Stimulated activated CD4-positive, alpha-beta T cell treated with anti-CD3 and anti-CD28 coated beads, Interleukin-15, amount 100 ng/mL, for 48 hours (primary cell): Measurements from ENCODE around the gene XPO6.
"Not testable (repeated sequence)": the region's sequence is repeated elsewhere in the genome, so short reads cannot be mapped to it uniquely, and the experiment has no call there.

Experiments
- DNase-seq, 2 donors: peaks; one replicate each; pipeline ENCODE4 v3.0.0-alpha.2; 2020; ENCODE audit warnings: low read depth in 2 of 2

The XPO6 gene

DNA sequence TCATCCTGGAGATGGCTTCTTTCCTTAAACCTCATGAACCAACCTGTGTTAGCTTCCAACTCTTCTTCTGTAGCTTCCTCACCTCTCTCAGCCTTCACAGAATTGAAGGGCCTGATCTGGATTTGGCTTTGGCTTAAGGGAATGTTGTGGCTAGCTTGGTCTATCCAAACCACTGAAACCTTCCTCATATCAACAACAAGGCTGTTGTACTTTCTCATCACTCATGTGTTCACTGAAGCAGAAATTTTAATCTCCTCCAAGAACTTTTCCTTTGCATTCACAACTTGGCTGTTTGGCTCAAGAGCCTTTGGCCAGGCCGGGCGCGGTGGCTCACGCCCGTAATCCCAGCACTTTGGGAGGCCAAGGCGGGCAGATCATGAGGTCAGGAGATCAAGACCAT lies 95.9 kb downstream of the XPO6 start:
- not testable (repeated sequence) for DNase-seq

DNA sequence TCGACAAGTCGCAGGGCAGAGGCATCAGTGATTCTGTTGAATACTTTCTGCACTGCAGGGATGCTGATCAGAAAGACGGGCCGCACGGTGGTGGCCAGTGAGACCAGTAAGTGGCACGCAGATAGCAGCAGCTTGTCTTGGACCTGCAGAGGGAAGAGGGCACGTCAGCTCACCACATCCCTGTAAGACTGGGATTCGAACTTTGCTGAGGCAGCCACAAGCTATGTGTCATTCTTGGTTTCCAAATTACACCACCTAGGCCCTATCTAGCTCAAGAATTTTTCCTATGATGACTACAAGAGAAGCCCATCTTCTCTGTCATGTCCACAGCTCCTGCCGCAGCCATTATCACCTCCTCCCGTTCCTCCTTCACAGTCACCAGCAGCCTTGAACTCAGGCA lies 98.9 kb downstream of the XPO6 start:
- peak; percentile 16 to 23 for DNase-seq

DNA sequence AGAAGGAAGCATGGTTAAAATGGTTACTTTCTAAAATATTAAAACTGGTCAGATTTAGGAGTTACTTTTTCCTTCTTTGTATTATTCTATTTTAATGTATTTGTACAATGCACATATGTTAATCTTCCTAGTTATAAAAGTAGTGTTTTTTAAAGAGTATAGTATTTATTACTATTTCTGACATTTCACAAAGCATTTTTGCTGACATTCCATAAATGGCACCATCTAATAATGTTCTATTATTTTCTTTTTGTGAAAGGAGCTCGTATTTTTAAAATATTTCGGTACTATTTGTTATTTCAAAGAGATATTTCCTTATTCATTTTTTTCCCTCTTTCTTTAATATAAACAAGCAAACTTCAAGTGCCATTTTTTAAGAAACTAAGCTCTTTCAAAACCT lies 100.8 kb downstream of the XPO6 start:
- DNase-seq: no peak

DNA sequence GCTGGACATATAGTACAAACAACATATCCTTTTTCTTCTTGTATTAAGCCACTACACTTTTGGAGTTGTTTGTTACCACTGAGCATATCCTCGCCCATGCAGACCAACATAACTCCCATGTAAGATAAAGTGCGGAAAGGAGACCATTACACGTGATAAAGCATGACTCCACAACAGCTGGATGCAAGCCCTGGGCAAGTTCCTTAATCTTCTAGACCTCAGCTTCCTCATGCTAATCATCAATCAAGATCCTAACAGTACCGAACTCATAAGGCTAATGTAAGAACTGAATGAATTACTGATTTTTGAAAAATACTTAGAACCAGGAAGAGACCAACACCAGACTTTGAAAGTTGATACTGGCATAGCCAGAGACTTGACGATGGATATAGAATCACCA lies 101.3 kb downstream of the XPO6 start:
- no peak for DNase-seq

DNA sequence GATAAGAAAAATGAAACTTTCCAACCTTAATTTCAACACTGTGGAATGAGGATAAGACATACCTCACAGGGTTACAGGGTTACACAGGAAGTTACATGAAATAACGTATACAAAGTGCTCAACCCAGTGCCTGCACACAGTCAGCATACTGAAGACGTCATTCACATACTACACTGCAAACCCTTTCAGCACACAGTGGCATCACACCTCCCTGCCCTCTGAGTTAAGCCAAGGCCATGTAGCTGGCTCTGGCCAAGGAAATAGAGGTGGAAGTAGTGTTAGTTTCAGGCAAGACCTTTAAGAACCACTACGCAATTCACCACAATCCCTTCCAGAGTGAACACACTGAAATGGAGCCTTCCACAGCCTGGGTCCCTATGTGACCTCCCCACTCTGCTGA lies 101.7 kb downstream of the XPO6 start:
- no peak for DNase-seq

DNA sequence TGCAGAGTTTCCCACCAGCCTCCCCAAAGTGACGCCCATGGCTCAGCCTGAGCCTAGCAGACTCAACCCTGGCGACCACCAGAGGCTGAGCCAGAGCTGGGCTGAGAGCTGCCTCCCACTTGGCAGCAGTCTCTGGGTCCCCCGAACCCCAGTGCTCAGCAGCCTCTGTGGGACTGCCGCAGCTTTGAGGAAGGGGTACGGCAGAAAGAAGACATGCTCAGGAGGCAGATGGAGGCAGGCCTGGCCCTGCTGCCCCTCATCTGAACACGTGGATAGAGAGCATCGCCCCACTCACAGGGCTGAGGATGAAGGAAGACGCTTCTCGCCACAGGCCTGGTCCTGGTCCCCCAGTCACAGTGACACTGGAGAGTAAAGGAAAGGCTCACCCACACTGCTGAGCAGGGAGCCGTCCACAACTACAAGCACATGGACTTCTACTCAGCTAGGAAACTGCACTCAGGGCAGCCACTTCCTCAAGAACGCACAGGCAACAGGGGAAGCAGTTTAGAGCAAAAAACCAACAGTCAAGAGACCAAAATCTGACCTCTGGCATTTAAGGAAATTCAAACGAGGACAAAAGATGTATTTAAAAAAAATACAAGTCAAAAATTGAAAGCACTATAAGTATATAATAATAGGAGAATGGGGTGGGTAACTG lies 103.0 kb downstream of the XPO6 start:
- no peak for DNase-seq

DNA sequence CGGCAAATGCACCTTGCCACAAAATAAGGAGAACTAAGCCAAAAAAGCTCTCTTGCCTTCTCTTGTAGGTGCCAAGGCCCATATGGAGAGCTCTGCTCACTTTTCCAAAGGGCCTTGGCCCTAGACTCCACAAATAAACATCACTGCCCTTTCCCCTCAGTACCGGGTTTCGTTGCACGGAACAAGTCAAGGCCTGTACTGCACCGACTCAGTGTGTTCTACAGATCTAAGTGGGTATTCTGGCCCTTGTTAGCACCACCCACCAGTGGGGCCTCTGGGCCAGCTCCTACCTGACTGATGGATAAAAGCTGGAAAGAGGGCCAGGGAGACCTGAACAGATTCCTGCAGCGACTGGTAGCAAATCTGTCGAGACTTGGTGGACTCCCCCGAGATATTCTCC lies 104.5 kb downstream of the XPO6 start:
- no peak for DNase-seq

DNA sequence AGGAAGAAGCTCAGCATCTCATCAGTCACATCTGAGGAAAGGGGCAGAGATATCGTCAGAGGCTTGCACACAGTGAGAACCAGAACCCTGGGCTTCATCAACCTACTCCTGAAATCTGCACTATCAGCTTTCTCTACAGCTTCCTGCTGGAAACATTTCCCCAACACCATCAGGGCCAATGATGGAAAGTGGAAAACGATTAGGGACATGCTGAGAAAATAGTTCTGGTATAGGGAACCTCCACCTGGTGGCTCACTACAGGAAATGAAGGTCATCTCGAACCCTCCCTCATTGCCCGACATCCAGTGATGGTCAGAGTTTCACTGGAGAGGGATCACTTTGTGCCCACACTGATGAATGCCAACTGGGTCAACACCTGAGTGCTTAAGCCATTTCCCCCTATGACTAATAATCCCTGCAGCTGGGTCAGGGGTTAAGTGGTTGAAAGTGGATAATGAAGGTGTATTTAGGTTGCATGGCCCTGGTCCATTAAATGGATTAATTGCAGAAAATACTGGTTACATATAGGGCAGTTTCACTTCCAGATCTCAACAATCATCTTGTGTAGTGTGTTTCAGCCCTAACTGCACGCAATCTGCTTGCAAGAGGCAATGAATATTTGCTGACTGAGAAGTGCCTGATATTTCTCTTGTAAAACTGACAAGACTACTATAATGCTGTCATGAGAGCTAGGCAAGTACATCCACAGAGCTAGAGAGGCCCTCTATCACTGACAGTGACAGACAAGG lies 105.1 kb downstream of the XPO6 start:
- DNase-seq: no peak

DNA sequence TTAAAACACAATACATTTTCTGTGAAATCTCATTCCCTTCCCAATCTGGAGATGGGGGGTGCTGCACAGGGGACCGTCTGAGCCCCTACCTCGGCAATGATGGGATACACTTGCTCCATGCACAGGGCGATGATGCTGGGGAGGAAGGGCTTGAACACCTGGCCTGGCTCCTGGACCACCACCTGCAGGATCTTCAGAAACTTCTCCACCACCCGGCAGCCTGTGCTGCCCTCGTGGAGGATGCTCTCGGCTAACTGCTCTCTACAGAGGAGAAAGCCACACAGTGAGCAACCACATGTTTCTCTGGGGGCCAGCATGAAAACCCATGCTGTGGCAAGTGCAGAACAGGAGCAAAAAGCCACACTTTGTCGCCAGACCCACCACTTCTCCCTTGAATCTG lies 105.8 kb downstream of the XPO6 start:
- no peak for DNase-seq

DNA sequence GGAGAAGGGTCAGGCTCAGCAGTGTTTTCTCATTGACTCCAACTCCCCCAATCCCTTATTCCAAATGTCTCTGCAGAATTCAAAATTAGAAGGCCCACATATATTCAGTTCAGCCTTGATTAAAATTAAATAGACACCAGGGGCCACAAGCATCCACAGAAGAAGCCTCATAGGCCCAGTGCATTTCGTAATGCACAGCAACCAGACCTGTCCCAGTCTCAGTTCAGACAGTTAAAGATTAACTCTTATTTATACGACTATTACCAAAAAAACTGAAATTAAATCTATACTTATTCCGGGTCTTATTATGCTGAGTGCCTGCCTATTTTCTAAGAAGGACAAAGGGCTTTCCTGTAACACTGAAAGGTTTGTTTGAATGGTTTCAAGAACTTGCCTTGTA lies 106.5 kb downstream of the XPO6 start:
- no peak for DNase-seq

DNA sequence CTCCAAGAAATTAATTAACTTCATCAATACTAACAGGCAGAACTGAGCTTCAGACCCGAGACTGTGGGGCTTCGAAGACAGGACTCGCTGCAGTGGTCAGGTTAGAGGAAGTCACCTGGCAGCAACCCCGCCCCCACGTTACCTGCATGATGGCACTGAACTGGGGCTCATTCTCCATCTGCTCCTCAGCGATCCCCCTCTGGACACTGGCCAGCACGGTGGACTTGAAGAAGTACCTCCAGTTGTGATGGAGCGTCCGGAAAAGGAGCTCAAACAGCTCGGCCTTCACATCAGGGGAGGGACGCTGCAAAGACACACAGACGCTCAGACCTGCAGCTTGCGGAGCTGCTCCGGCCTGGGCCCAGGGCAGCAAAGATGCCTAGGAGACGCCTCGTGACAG lies 107.4 kb downstream of the XPO6 start:
- DNase-seq: no peak

DNA sequence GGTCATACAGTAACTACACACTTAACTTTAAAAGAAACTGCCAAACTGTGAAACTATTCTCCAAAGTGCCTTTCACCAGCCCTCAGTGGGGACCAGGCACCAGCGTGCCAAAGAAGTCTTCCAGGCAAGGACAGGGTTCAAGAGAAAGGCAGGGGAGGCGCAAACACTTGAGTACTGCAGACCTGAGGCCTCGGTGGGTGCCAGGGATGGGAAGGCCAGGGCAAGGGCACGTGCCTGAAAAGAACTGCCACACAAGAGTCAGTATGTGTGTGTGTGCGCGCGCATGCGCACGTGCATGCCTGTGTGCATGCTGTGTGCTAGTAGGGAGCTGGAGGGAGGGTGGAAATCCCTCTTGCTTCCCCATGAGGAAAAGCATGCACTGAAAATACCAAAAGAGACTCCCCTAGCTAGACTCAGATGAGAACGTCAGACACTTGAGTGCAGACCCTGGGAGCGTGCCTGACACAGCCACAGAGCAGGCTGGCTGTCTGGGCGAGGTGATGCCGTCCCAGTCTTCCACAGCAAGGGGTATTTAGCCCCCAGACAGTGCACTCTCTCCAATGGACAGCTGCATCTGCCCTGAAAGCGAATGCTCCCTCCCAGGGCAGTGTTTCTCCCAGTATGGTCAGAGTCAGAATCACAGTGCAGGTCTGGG lies 108.1 kb downstream of the XPO6 start:
- no peak for DNase-seq

DNA sequence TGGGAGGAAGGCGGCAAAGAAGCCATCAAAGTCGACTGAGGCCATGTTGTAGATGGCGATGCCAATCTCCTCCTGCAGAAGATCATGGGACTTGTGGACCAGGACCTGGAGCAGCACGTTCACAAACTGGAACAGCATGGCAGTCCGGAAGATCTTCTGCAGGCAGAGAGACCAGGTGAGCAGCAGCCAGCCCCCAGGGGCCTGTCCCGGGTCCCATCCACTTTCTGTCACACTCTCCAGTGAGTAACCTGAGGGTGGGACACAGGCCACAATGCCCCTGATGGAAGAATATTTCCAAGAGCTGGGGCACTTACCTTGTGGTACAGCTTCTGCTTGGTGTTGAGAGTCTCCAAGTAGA lies 110.3 kb downstream of the XPO6 start:
- no peak for DNase-seq

DNA sequence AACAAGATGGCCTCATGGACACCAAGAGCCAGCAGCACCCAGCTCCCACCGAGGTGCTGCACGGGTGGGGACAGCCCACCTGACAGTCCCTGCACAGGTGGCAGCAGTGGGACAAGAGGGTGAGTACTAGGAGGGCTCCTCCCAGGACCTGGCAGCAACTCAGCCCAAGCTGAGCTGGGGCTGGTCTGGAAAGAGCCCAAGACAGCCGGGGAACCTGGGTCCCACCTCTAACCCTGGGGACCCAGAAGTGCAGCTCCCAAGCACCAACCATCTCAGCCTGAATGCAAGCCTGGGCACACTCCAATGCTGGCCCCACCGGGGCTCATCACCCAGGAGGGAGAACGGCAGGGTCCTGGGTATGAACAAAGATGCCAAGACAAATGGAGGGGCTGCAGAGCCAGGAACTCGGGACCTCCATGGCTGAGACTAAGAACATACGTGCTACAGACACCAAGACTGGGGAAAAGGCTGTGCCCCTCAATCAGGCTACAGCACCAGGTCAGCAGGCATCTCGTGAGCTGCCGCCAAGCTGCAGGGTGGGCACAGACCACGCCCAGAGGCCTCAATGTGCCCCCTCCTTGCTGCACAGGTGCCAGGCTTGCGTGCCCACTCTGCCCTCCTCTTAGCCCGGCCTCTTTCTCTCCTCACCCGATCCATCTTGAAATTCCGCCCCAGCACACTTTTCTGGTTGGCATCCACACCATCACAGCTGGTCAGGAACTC lies 110.8 kb downstream of the XPO6 start:
- DNase-seq: no peak

DNA sequence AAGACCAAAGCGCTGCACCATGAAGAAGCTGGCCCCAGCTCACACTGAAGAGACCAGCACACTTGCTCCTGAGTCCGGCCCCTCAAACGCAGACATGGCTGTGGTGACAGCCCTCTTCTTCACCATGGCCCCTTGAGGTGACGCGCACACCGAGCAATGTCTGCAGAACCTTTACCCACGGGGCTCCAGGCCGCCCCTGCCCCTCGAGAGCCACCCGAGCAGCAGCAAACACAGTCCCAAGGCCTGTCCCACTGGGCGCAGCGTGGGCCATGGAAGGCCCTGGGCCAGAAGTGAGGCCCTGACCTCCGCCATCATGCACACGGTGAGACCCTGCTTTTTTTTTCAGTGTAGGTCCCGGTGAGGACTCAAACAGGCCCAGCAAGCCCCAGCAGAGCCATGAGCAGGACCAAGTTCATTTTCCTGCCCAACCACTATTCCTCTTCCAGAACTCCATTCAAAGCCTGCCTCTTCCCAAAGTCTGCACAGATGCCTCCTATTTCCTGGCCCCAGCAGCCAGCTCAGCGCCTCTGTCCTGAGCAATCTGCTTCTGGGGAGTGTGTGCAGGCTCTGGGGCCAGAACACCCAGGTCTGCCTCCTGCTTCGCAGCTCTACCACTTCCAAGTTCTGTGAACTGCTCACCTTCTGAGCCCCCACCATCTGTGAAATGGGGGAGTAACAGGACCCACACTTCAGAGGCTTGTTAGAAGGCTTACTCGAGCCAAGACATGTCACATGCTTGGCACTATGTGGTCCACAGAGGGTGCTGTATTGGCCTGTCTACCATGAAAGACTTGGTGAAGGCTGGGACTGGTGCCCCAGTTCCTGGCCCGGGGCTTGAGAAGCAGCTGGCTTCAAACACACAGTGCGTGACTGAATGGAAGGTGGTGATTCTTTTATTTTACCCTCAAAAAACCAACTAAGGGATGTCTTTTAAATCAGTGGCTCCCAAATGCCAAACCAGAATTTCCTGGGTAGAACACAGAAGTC lies 112.5 kb downstream of the XPO6 start:
- DNase-seq: no peak

DNA sequence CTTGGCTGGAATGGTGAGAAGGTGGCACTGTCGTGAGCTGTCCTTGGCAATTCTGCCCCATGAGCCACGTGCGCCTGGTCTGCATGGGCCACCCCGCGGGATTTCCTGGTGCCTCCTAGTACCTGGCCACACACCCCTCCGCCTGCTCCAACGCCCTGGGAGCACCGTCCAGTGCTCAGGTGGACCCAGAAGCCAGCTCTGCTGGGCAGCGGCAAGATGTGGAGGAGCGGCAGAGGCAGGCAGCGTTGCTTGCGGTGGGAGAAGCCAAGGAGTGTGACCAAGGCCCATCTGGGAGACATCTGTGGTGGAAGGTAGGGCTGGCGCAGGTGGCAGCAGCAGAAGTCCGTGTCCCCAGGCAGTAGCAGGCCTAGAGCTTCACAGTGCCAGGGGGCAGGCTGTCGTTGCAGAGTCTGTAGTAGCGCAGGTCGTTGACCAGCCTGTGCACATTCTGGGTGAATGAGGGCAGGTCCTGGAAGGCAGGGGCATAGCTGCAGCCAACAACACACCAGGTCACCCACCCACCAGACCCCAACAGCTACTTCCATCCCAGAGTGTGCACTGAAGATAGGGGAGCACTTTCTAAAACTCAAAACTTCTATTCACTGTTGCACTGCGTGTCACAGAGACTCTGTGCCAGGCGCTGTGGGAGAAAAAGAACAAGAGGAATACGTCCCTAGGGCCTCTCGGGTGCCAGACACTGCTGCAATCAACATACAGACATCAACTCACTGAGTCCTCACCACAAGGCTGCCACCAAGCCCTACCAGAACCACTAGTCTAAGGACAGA lies 113.4 kb downstream of the XPO6 start:
- DNase-seq: no peak

DNA sequence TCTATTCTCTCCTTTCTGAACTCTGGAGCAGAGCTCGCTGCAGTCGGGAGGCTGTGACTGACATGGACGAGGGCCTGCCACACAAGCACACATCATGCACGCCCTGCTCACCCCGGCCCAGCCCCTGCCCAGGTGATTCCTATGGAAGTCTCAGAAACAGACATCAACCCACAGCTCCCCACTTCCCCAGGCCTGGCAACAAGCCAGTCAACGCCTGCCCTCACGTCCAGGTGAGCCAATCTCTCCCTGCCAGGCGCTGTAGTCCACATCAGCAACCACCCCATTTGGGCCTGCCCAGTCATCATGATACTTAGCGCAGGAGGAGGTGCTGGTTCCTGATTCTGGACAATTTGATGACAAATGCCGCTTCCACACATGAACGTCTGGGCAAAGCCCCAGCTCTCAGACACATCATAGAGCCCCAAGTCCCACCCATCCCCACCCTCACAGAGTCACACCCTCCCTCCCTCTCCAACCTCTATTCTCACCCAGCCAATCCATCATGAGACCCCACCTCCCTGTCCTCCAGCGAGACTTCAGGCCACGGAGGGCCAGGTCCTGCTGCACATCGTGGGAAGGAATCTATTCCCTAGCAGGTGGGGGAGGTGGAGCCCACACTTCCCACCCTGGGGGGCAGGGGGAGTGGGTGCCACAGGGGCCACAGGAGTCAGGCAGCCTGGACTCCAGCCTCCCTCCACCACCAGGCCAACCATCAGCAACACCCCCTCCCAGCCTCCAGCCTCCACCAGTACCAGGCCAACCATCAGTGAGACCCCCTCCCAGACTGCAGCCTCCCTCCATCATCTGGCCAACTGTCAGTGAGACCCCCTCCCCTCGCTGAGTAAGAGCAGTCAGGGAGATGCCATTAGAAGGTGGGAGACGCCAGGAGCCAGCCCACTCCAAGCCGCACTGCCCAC lies 114.5 kb downstream of the XPO6 start:
- no peak for DNase-seq

DNA sequence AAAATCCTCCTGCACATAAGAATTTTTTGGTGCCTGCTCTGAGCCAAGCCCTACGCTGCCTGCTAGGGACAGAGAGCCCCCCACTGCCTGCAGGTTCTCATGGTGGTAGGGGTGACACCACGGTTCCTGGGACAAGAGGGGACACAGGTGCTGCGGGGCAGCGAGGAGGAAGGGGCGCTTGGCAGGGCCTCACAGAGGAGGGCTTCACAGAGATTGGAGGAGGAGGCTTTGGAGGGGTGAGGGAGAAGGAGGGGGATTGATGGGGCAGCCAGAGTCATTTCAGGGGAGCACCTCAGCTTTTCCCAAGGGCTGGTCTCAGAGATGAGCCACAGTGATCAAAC lies 118.4 kb downstream of the XPO6 start:
- DNase-seq: no peak

DNA sequence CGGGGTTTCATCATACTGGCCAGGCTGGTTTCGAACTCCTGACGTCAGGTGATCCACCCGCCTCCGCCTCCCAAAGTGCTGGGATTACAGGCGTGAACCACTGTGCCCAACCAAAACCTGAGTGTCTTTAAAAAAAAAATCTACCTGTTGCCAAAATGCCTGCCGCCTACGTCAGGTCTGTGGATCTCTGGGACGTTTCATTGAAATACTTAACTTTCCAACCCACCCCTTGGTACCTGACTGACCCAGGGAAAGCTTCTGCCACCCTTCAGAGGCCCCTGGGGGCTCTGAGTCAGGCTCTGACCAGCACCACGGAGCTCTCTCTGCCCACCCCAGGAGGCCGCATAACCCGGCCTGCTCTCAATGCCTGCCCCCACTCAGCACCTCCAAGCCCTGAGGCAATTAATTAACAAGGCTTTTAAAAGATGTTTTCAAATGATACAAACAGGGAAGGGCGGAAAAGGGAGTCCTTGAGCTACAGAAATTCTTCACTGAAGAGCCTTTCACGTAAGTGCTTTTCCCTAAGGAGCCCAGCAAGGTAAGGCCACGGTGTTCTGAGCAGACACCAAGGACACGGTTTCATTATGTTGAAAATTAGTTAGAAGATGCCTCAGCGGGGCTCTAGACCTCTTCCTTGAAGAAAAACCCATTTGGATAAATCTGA lies 118.9 kb downstream of the XPO6 start:
- DNase-seq: no peak
